Activated T-helper 1 cell treated with Interleukin-2 at 50 U/mL for 16 hours (primary cell): ENCODE measurements around the gene TRIAP1.
"Not testable (repeated sequence)": the region's sequence is repeated elsewhere in the genome, so short reads cannot be mapped to it uniquely, and the experiment has no call there.

Experiments
- DNase-seq: peaks from one replicate; pipeline ENCODE4 v3.0.0-alpha.2; 2020; ENCODE audit warnings: low read depth

Gene TRIAP1

DNA sequence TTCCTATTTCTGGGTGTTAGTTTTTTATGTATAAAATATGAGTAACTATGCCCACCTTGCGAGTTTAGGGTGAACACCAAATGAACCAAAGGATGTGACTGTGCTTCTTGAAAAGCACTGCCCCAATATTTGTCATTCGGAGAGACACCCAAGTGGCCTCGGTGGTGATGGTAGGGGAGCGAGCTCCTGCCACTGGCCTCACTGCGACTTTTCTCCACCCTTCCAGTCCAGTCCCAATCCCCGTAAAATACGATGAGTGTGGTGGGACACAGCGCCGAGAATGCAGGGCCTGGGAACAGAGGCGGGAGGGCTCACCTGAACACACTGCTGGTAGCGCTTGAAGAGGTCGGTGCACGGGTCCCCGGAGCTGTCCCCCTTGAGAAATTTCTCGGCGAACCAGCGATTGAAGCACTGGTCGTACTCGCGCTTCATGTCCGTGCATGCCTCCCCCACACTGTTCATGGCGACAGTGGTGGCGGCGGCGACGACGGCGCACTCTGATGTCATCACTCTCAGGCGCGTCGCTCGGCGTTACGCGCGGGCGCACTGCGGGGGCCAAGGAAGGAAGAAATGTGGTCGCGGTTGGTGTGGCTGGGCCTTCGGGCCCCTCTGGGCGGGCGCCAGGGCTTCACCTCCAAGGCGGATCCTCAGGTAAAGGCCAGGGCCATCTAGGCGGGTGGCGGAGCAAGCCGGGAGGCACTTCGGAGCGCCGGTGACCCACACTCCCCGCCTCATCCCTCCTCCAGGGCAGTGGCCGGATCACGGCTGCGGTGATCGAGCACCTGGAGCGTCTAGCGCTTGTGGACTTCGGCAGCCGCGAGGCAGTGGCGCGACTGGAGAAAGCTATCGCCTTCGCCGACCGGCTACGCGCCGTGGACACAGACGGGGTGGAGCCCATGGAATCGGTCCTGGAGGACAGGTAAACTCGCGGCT lies at the start of gene TRIAP1, which contains the start of gene GATC:
TSS of gene TRIAP1 (minus strand) at position 474 of the 933 bp plus-strand sequence. CDS start at position 462, 12 bp downstream.
TSS of gene GATC (plus strand) at position 534 of the 933 bp plus-strand sequence. CDS start at position 571, 37 bp downstream.
- peak; percentile 74 for DNase-seq

DNA sequence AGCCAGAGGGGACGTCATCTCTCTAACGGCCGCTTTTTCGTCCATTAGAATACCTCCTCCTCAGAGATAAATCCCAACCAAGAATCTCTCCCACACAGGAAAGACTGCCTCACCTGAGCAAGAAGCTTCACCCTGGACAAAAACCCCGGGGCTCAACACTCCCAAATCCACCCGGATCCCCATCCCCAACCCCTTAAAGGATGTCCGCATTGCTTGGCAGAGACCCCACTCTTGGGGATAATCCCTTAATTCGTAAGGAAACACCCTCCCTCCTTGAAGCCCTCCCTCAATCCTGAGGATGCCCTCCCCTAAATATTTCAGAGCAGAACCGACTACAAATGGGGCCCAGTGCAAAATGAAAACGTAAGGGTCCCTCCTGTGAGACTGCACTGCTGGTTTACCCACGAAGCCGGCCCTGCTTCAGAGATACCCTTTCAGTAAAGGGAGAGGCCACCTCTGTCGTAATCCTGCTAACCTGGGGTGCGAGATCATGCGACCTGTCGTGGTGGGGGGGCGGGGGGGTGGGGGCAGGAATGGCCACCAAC lies 49.1 kb upstream of the TRIAP1 start:
- no peak for DNase-seq

DNA sequence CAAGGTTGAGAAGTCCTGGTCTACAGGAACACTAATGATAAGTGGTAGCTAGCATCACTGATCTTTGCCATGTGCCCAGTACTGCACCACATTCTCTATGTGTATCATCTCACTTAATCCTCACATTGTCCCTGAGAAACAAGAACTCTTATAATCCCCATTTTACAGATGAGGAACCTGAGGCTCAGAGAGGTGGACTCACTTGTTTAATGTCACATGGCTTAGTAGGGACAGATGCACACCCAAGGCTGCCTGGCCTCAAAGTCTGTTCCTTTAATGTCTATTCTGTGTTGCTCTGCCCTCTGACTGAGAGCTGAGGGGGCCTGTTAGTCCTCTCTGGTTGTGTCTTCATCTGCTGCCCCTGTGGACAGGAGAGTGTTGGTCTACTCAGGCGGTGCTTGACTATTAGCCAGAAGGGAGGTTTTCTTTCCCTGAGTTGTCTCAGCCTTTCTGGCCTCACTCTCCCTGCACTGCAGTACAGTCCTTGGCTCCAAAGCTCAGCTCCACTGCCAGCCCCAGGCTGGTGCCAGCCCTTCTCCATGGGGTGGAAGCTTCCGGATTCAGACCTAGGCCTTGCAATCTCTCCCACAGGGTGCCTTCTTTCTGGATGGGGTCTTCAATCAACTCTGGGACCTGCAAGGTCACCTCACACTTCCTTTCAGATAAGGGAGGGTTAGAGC lies 44.8 kb upstream of the TRIAP1 start:
- DNase-seq = no peak

DNA sequence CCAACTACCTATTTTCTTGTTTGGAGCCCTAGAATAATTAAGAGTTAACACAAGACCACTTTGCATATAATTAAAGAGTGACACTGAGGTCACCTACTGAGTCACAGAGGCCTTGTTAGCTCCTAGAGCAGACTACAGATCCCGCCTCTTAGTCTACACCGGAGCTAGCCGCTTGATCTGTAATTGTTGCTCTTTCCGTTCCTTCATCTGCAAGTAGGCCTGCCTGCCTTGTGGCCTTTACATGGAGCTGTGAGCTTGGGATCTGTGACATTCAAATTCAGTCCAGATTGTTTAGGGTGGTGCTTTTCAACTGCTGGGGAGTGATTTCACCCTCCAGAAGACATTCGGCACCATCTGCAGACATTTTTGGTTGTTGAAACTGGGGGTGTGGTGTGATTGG lies 44.1 kb upstream of the TRIAP1 start:
- DNase-seq = no peak

DNA sequence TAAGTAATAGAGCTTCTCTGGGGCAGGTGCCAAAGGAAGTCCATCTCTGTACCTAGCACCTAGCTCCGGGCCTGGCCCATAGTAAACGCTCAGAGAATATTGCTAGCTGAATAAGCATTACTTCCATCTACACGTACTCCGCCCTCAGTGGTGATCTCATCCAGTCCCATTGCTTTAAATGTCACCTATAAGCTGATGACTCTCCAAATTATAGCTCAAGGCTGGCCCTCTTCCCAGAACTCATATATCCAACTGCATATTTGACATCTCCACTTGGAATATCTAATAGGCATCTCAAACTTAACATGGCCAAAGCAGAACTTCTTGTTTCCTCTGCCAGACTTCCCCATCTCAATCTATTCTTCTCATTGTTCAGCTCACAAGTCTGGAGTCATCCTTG lies 42.8 kb upstream of the TRIAP1 start:
- DNase-seq = no peak

DNA sequence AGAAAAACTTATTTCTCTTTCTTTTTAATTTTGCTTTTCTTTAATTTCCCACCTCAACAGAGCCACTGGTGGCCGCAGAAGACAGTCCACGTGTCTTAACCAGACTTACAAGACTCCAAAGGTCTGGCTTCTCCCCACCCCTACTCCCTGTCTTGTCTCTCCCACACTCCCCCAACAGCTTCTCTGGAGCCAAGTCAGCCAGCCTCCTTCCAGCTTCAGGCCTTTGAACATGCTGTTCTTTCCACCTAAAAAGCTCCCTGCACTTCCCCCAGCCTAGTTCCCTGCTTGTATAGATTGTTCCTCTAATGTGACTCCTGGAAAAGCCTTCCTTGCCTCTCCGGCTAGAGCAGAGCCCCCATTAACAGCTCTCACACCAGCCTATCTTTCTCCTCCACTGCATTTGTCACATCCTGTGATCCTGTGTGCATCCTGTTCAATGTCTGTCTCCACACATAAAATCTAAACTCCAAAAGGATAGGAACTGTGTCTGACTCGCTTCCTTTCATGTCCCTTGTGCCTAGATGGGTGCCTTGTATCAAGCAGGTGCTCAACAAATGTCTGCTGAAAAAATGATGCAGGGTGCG lies 42.0 kb upstream of the TRIAP1 start:
- DNase-seq = no peak

DNA sequence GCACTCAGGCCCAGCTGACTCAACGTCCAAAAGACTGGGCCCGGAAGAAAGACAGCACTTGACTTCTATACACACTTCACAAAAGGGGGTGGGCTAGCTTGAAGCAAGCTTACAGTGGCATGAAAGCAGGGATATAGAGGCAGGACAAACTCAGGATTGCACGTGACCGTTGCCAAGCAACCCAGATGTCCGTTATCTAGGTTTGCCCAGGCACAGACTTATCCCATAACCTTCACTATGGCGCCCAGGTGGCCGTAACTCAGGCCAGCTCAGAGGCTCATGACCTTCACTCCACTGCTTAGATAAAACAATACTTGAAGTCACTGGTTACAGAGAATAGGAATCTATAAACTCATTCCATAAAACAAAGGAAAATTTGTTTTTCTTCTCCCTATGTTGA lies 41.4 kb upstream of the TRIAP1 start:
- not testable (repeated sequence) for DNase-seq

DNA sequence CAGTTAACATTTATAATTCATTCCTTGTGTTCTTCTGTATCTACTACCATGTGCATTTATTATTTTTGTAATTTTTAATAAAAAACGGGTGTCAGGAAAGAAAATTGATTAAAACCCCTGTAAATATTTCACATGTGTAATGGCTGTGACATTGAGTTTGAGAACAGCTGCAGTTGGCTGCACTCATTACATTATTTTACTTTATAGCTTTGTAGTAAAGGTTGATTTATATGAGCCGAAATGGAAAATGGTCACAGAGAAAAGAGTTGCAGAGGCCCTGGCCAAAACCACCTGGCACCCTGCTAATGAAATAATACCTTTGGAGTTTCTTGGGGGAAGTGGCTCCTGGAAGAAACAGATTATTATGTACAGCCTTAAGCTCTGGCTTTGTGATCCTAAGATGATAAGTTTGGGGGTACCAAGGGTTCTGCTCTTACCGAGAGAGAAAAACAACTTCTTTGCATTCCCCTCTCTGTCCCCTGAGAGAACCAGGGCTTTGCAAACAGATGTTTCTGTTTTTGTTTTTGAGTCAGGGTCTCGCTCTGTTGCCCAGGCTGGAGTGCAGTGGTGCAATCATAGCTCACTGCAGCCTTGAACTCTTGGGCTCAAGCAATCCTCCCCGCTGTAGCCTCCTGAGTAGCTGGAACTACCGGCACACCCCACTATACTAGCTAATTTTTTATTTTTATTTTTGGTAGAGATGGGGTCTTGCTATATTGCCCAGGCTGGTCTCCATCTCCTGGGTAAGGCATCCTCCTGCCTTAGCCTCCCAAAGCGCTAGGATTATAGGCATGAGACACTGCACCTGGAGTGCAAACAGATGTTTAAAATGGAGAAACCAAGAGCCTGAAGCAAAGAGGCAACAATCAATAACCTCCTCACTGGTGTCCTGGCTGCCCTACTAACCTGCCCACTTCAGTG lies 40.0 kb upstream of the TRIAP1 start:
- no peak for DNase-seq

DNA sequence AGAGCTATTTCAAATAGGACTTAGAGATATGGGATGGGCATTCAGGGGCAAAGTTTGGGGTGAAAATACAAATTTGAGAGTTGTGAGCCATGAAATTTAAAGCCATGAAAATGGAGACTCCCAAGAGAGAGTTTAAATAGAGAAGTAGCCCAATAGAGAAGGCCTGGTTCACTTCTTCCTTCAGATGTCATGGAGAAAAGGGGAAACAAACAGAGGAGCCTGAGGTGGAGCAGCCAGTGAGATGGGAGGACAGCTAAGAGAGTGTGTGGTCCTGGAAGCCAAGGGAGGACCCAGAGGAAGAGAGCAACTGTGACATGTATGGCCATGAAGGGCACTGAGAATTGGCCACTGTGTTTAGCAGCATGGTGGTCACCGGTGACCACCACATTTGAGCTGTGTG lies 37.4 kb upstream of the TRIAP1 start:
- DNase-seq = no peak

DNA sequence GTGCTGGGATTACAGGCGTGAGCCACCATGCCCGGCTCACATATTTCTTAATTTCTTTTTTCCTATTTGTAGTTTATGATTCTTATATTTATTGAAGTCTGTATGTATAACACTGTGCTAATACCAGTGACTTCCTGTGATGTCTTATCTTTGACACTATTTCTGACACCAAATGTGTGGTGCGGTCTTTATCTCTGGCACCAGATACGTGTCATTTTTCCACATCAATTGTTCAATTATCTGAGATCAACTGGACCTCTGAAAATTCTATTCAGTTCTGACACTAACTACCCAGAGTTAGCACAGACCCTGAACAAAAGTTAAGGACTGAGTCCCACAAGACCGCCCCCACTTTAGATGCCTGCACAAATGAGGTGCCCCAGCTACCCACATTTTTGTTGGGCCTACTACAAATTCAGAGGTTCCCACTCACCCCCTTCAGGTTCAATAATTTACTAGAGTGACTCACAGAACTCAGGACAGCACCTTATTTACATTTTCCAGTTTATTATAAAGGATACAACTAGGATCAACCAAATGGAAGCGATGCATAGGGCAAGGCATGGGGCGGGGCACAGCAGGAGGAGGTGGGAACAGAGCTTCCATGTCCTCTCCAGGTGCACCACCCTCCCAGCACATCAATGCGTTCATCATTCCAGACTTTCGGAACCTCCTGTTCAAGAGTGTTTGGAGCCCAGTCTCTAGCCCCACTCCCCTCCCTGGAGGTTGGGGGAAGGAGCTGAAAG lies 35.0 kb upstream of the TRIAP1 start:
- DNase-seq = no peak

DNA sequence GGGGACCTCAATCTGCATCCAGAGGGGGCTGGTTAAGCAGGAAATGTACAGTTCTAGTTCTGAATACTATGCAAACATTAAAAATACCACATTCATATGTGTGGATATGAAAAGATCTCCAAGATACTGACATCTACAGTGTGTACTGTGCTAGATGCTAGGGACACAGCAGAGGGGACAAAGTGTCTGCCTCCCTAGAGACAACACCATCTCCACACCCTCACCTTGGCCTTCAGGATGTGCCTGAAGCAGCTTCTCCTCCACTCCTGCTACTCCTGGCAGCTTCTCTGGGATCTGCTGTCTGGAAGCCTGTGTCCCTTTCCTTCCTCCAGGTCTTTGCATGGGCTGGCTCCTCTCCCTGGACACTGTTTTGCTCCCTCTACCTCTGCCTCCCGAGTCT lies 34.0 kb upstream of the TRIAP1 start:
- DNase-seq = no peak

DNA sequence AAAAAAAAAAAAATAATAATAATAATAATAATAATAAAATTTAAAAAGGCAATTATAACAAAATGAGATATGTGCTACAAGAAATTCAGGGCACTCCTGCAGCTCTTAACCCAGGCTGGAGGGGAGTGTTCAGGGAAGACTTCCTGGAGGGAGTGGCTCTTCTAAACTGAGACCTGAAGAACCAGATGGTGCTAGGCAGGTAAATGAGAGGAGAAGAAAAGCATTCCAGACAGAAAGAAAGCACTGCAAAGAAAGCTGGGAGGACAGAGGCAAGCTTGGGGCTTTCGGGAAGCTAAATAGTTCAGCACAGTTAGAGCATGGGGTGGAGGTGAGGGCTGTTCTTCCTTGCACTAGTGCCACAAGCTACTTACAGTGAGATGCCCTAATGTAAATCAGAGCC lies 33.3 kb upstream of the TRIAP1 start:
- DNase-seq = no peak

DNA sequence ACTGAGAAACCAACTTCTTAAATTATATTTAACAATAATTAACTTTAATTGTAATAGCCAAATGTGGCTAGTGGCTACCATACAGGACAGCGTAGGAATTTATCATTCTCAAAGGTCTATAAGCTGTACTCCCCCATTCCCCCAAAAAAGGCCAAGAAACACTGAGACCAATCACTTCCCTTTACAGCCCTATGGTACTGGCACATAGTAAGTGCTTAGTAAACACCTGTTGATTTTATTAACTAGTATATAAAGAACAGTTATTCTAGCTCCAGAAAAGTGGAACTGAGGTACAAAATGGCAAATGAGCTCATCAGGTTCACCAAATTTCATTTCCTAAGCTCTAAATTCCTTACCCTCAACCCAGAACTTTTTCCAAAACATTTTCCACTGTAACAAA lies 29.5 kb upstream of the TRIAP1 start:
- DNase-seq = no peak

DNA sequence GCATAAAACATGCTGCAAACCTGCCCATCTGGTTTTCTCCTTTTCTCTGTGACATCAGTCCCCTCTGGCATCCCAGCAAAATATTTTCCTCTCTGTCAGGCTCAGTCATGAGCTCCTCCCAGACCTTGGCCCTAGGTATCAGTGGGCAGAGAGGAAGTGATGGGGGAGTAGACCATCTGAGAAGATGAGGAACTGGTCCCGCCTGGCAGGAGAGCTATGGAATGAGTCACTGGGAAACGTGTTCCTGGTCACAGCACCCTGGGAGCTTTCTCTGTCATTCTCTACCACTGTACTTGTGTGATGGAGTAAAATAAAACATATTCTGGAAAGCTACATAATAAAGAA lies 28.4 kb upstream of the TRIAP1 start:
- no peak for DNase-seq

DNA sequence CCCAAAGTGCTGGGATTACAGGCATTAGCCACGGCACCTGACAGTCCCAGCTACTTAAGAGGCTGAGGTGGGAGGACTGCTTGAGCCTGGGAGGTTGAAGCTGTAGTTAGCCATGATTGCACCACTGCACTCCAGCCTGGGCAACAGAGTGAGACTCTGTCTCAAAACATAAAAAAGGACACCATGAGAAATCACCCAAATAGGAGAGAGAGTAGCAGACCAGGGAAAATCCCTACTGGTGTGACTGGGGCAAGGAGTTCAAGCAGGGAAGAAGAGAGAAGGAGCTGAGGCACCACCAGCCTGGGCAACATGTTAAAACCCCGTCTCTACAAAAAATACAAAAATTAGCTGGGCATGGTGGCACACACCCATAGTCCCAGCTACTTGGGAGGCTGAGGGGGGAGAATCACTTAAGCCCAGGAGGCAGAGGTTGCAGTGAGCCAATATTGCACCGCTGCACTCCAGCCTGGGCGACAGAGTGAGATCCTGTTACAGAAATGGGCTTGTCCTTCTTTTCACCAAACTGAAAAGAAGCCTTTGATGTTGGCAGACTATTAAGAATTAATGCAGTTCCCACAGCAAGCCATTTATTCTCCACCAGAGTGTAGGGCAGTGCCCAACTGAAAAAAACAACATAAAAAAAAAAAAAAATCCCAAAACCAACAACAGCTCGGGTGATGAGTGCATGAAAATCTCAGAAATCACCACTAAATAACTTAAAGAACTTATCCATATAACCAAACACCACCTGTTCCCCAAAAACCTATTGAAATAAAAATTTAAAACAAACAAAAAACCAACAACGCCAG lies 27.8 kb upstream of the TRIAP1 start:
- DNase-seq = no peak

DNA sequence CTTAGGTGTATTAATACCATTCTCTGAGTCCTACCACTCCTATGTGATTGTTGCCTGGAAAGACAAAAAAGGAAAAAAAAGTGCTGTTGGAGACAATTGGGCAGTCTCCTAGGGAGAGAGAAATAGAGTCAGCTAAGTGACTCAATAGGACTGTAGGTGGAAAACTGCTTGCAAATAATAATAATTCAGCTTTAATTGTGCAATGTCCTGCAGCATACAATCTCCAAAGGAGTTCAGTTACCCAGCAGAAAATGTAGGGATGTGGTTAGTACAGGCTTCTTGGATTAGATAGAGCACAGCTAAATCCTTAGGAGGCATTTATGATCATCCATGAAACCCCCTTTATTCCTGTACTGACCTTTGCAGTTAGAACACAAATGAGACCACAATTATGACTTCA lies 26.3 kb upstream of the TRIAP1 start:
- DNase-seq = no peak

DNA sequence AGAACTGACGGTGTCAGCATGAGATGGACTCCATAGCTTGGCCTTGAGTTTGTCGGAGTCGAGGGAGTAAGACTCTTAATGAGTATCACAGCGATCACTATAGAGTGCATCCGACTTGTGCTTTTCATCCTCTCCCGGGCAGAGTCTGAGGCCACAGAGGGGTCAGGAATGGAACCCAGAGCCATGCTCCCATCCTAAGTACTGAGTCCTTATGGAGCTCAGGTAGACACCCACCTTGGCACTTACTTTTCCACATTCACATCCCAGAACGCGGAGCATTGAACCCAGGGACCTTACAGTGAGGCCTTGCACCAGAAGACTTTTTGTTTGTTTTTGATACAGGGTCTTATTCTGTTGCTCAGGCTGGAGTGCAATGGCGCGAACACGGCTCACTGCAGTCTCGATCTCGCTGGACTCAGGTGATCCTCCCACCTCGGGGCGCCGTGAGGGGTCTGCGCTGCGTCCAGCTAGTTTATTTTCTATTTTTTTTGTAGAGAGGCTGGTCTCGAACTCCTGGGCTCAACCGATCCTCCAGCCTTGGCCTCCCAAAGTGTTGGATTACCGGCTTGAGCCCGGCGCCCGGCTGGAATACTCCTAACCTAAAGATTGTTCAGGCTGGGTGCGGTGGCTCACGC lies 24.1 kb upstream of the TRIAP1 start:
- DNase-seq = no peak

DNA sequence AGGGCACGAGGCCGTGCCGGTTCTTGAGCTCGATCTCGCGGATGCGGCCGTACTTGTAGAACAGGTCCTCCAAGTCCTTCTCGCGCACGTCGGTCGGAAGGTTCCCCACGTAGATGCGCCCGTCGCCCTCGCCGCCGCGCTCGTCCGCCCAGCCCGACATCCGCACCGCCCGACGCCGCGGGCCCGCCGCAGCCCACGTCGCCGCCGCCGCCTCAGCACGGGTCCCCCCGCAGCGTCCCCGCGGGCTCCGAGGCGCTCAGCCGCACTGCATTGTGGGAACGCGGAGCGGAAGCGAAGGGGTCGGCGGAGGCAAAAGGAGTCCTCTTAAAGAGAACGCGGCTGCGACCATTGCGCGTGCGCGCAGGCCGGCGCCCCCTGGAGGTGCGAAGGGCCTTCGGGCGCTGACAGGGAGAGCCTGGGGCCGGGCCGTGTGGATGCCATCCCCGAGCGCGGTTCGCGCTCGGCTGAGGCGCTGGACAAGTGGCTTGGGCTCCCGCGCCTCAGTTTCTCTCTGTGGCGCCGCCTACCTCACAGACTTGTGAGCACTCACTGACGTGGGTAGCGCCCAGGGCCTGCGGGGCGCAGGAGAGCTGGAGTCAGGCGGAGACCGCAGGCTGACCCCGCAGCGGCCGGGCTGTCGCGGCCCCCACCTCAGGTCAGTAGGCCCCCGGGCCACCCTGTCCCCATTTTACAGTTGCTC lies 23.4 kb upstream of the TRIAP1 start, which contains the start of gene SRSF9:
TSS of gene SRSF9 (minus strand) at position 299 of the 700 bp plus-strand sequence. CDS start at position 160, 139 bp downstream.
- DNase-seq = peak; percentile 98
